Measurements from ENCODE around the gene KLF2.

- TF ChIP-seq, protein P1, sequence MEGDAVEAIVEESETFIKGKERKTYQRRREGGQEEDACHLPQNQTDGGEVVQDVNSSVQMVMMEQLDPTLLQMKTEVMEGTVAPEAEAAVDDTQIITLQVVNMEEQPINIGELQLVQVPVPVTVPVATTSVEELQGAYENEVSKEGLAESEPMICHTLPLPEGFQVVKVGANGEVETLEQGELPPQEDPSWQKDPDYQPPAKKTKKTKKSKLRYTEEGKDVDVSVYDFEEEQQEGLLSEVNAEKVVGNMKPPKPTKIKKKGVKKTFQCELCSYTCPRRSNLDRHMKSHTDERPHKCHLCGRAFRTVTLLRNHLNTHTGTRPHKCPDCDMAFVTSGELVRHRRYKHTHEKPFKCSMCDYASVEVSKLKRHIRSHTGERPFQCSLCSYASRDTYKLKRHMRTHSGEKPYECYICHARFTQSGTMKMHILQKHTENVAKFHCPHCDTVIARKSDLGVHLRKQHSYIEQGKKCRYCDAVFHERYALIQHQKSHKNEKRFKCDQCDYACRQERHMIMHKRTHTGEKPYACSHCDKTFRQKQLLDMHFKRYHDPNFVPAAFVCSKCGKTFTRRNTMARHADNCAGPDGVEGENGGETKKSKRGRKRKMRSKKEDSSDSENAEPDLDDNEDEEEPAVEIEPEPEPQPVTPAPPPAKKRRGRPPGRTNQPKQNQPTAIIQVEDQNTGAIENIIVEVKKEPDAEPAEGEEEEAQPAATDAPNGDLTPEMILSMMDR (IDR thresholded peaks at IDR 0.05): no peak
- no peak for TF ChIP-seq EZH2 (IDR thresholded peaks at IDR 0.05; ENCODE audit: borderline replicate concordance, insufficient read depth, low read depth, low read length, poor library complexity, severe bottlenecking)
Observed at GRCh38 chr19:16375157-16375935, 50.7 kb downstream of the KLF2 start.

All from B cell (primary cell).